Cardiac septum (tissue), 1 donor: ENCODE results near the gene PPP1R14B. TPM values are rescaled to one million over a fixed set of nuclear protein-coding genes. Genes with fewer than 3 reads are reported as not detected.

ENCODE experiments used
- DNase-seq: peaks from one replicate; pipeline ENCODE4 v3.0.0-alpha.2; 2020; ENCODE audit warnings: low spot score
- intact Hi-C: fragments of 100-400 bp; cut with DNase I; formaldehyde crosslinking; loops from one replicate; pipeline ENCODE4 v1.14.0; 2022
- total RNA-seq: library from RNA; stranded (reverse); fragmentation: NEBNext Ultra II Directional; extraction: Animal tissue kit (Norgen Biotek cat#: 25700); gene quantifications from one replicate; pipeline ENCODE4 v1.2.1, GENCODE V29; 2021
- donor health status: DM: no; HTN: no; CAD: no.

Gene PPP1R14B
- total RNA-seq, 1 donor from 2014 or later: 113 TPM

GRCh38 chr11:64263947-64264317 lies 17.2 kb upstream of the PPP1R14B start:
- intact Hi-C loops: no loop called here
- no peak for DNase-seq

- DNase-seq: no peak
Observed at GRCh38 chr11:64263021-64263946, 16.5 kb upstream of the PPP1R14B start.

GRCh38 chr11:64262271-64263002 lies 15.7 kb upstream of the PPP1R14B start:
- DNase-seq: no peak
- intact Hi-C loops: no loop called here

More at GRCh38 chr11:64263021-64263946, 16.5 kb upstream of the PPP1R14B start:
- intact Hi-C loops: no loop called here

- intact Hi-C loops: no loop called here
- DNase-seq: no peak
Observed at GRCh38 chr11:64261556-64262080, 14.9 kb upstream of the PPP1R14B start.

GRCh38 chr11:64260147-64260708 lies 13.5 kb upstream of the PPP1R14B start:
- intact Hi-C loops: no loop called here
- no peak for DNase-seq

GRCh38 chr11:64259533-64260067 lies 12.9 kb upstream of the PPP1R14B start:
- DNase-seq: no peak
- intact Hi-C loops: no loop called here

GRCh38 chr11:64258946-64259532 lies 12.3 kb upstream of the PPP1R14B start:
- DNase-seq: no peak
- intact Hi-C loops: no loop called here

- no peak for DNase-seq
Observed at GRCh38 chr11:64258356-64258755, 11.6 kb upstream of the PPP1R14B start.

GRCh38 chr11:64256300-64256699 lies 9.6 kb upstream of the PPP1R14B start:
- DNase-seq: no peak
- intact Hi-C loops: no loop called here

More at GRCh38 chr11:64258356-64258755, 11.6 kb upstream of the PPP1R14B start:
- intact Hi-C loops: no loop called here

GRCh38 chr11:64255135-64256128 lies 8.7 kb upstream of the PPP1R14B start:
- no peak for DNase-seq
- intact Hi-C loops: no loop called here

GRCh38 chr11:64254326-64254725 lies 7.6 kb upstream of the PPP1R14B start:
- no peak for DNase-seq
- intact Hi-C loops: loop anchor here (5.0 kb wide), 1 partner anchor 48 kb away; the partner anchor contains the start of gene CATSPERZ

GRCh38 chr11:64253481-64253880 lies 6.7 kb upstream of the PPP1R14B start:
- DNase-seq: no peak
- intact Hi-C loops: loop anchor here (5.0 kb wide), 1 partner anchor 49 kb away; the partner anchor contains the start of gene CATSPERZ

- DNase-seq: no peak
- intact Hi-C loops: loop anchor here (5.0 kb wide), 1 partner anchor 49 kb away; the partner anchor contains the start of gene CATSPERZ
Observed at GRCh38 chr11:64253043-64253442, 6.3 kb upstream of the PPP1R14B start.

- intact Hi-C loops: loop anchor here (5.0 kb wide), 1 partner anchor 50 kb away; the partner anchor contains the start of gene CATSPERZ
- no peak for DNase-seq
Observed at GRCh38 chr11:64252003-64252872, 5.5 kb upstream of the PPP1R14B start.

GRCh38 chr11:64251753-64252002 lies 4.9 kb upstream of the PPP1R14B start:
- DNase-seq: no peak
- intact Hi-C loops: loop anchor here (5.0 kb wide), 1 partner anchor 51 kb away; the partner anchor contains the start of gene CATSPERZ

GRCh38 chr11:64251016-64251752 lies 4.4 kb upstream of the PPP1R14B start, which contains the start of gene PLCB3:
Gene PLCB3, plus strand, starts transcription at chr11:64251530. Its CDS starts 120 bp downstream, at chr11:64251650.
- DNase-seq: no peak
- intact Hi-C loops: loop anchor here (5.0 kb wide), 1 partner anchor 51 kb away; the partner anchor contains the start of gene CATSPERZ
